Ascending aorta (tissue), 2 donors: ENCODE results near the gene BCL11A. TPM values are rescaled to one million over a fixed set of nuclear protein-coding genes. Genes with fewer than 3 reads are reported as not detected.

Experiments
- DNase-seq, 2 donors: peaks; one replicate each; pipeline ENCODE4 v3.0.0-alpha.2; 2019; ENCODE audit warnings: low spot score in 2 of 2
- H3K27ac ChIP-seq, 2 donors: fragments of 200-600 bp; sonication (generic); one replicate each; pipeline ENCODE4 v1.5.1; 2016 to 2017; ENCODE audit warnings: mild to moderate bottlenecking in 1 of 2
- H3K27me3 ChIP-seq: fragments of 200-600 bp; sonication (generic); one replicate; pipeline ENCODE4 v1.5.1; 2017
- H3K36me3 ChIP-seq, 2 donors: fragments of 200-600 bp; sonication (generic); one replicate each; pipeline ENCODE4 v1.5.1; 2016
- H3K4me1 ChIP-seq, 2 donors: fragments of 200-600 bp; sonication (generic); one replicate each; pipeline ENCODE4 v1.5.1; 2016 to 2017; ENCODE audit warnings: mild to moderate bottlenecking in 1 of 2
- H3K4me3 ChIP-seq, 2 donors: fragments of 200-600 bp; sonication (generic); one replicate each; pipeline ENCODE4 v1.5.1; 2016 to 2017; ENCODE audit warnings: mild to moderate bottlenecking in 1 of 2
- H3K9me3 ChIP-seq, 2 donors: fragments of 200-600 bp; sonication (generic); one replicate each; pipeline ENCODE4 v1.5.1; 2016
- CTCF ChIP-seq, 3 experiments: fragments of 200-600 bp in 2 of 3; fragments of 450-650 bp in 1 of 3; sonication (generic) in 2 of 3; IDR thresholded peaks; one replicate each; pipeline ENCODE4 v1.5.1; 2016 to 2019; ENCODE audit warnings: antibody characterized with exemption in 3 of 3, mild to moderate bottlenecking in 1 of 3, moderate library complexity in 1 of 3
- intact Hi-C: fragments of 100-400 bp; cut with DNase I; formaldehyde crosslinking; loops from one replicate; pipeline ENCODE4 v1.15.1; 2023
- total RNA-seq: library from RNA; depleted of rRNA; stranded (reverse); fragments of >200 nt; gene quantifications from one replicate; pipeline ENCODE4 v1.1.0, GENCODE V29; 2016

BCL11A gene
- 0.11 TPM for total RNA-seq

- H3K27ac ChIP-seq, result no peak within 1 kb of the TSS
- H3K36me3 ChIP-seq, result no peaks in the 10 kb centered on the region
- DNase-seq, result no peak
- H3K27me3 ChIP-seq, result peaks cover 40% of the 10 kb centered on the region
- H3K4me1 ChIP-seq, result peaks cover 18 to 49% of the 10 kb centered on the region in 2 donors
- TF ChIP-seq CTCF (IDR thresholded peaks at IDR 0.05), result no peak
- intact Hi-C loops, result no loop called here
- no peaks in the 10 kb centered on the region for H3K9me3 ChIP-seq
- H3K4me3 ChIP-seq, result peak within 1 kb of the TSS; percentile 68 to 71
These were observed at the start of gene BCL11A for GRCh38 chr2:60553495-60554073. Gene BCL11A, minus strand, starts transcription at chr2:60553654. Its CDS starts 384 bp downstream, at chr2:60553270.

- no peaks in the 10 kb centered on the region for H3K4me1 ChIP-seq
- H3K27me3 ChIP-seq, result no peaks in the 10 kb centered on the region
- H3K4me3 ChIP-seq, result no peak overlapping the region
- DNase-seq, result no peak
- no peaks in the 10 kb centered on the region for H3K9me3 ChIP-seq
- H3K27ac ChIP-seq, result no peak overlapping the region
- H3K36me3 ChIP-seq, result no peaks in the 10 kb centered on the region
- no peak for TF ChIP-seq CTCF (IDR thresholded peaks at IDR 0.05)
- intact Hi-C loops, result no loop called here
These were observed 49.5 kb upstream of the BCL11A start for GRCh38 chr2:60602828-60603532.

DNA sequence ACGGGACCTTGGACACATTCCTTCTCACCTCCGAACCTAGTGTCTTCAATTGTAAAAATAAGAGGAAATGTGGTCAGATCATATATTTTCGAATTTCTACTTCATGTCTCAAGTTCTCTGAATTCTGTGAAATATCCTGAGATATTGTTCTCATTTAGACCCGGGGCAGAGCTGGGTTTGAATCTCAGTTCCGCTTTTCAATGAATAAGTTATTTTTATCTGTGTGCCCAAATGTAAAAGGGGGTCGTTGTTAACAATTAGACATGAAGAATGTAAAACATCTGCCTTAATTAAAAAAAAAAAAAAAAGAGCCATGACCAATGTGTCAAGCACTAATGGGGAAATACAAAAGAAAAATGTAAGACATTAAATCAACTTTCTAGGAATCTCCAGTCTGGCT lies 48.9 kb upstream of the BCL11A start:
- no peaks in the 10 kb centered on the region for H3K4me1 ChIP-seq
- H3K27ac ChIP-seq, result no peak overlapping the region
- no peaks in the 10 kb centered on the region for H3K36me3 ChIP-seq
- intact Hi-C loops, result no loop called here
- TF ChIP-seq CTCF (IDR thresholded peaks at IDR 0.05), result no peak
- no peaks in the 10 kb centered on the region for H3K9me3 ChIP-seq
- no peak for DNase-seq
- H3K4me3 ChIP-seq, result no peak overlapping the region
- H3K27me3 ChIP-seq, result no peaks in the 10 kb centered on the region

DNA sequence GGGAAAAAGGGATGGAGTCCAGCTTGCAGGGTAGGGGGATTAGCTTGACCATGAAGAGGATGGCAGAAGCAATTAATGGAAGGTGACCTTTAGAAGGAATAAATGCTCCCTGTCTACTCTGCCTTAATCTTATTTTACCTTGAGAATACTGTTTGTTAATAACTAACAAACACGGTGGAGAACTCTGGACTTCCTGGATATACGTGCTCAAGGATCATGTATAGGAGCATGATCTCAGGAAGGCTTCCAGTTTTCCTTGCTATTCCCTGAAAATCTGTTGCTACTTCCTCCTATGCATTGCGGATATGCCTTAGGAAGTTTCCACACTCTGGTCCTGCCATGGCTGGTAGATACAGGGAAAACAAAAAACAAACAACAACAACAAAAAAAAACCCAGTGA lies 44.8 kb upstream of the BCL11A start:
- Histone ChIP-seq H3K9me3 (no peaks in the 10 kb centered on the region), H3K4me1 (no peaks in the 10 kb centered on the region), H3K4me3 (no peak overlapping the region), H3K36me3 (no peaks in the 10 kb centered on the region), H3K27ac (no peak overlapping the region), H3K27me3 (no peaks in the 10 kb centered on the region)
- intact Hi-C loops, result no loop called here
- DNase-seq, result no peak
- no peak for TF ChIP-seq CTCF (IDR thresholded peaks at IDR 0.05)

DNA sequence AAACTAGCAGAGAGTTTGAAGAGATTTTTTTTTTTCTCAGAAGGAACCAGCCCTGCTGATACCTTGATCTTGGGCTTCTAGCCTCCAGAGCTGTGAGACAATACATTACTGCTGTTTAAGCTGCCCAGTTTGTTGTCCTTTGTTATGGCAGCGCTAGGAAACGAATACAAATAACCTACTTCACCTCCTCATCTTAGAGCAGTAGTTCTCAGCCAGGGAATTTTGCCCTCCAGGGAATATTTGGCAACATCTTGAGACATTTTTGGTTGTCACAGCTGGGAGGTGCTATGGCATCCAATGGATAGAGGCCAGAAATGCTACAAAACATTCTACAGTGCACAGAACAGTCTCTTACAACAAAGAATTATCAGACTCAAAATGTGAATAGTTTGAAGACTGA lies 43.9 kb upstream of the BCL11A start:
- no peaks in the 10 kb centered on the region for H3K27me3 ChIP-seq
- H3K4me3 ChIP-seq, result no peak overlapping the region
- no peak for DNase-seq
- H3K4me1 ChIP-seq, result no peaks in the 10 kb centered on the region
- peaks cover 0 to 7% of the 10 kb centered on the region in 2 donors for H3K9me3 ChIP-seq
- no peaks in the 10 kb centered on the region for H3K36me3 ChIP-seq
- no peak for TF ChIP-seq CTCF (IDR thresholded peaks at IDR 0.05)
- intact Hi-C loops, result no loop called here
- H3K27ac ChIP-seq, result no peak overlapping the region
